Measurements from ENCODE around the gene CPSF3. TPM values are rescaled to one million over a fixed set of nuclear protein-coding genes. Genes with fewer than 3 reads are reported as not detected.

The CPSF3 gene
- total RNA-seq, 1 experiment from 2014 or later: 68.5 TPM

- no peaks in the 10 kb centered on the region for H4K20me1 ChIP-seq (ENCODE audit: insufficient read depth)
- no peaks in the 10 kb centered on the region for H3K9me3 ChIP-seq (ENCODE audit: control insufficient read depth in 1 of 2, insufficient read depth in 1 of 2, low read depth in 1 of 2, low read length in 2 of 2)
- H3K4me2 ChIP-seq (ENCODE audit: low read length): no peak overlapping the region
- no peaks in the 10 kb centered on the region for H3K9me2 ChIP-seq (ENCODE audit: insufficient read depth)
- H3K27me3 ChIP-seq (ENCODE audit: insufficient read depth, low read length): no peaks in the 10 kb centered on the region
- no peaks in the 10 kb centered on the region for H3K4me1 ChIP-seq (ENCODE audit: control insufficient read depth in 1 of 2, insufficient read depth in 2 of 2, low read length in 2 of 2)
- ChIA-PET CTCF (no interaction called here), RAD21 (ENCODE audit: low non-redundant PET in 1 of 2, low total read pairs in 2 of 2, uncharacterized antibody in 2 of 2, unreplicated experiment in 2 of 2) (no interaction called here), POLR2A (interaction anchor here (0.6 kb wide), 1 partner anchor 34 kb away, joined by 3 read pairs; no protein-coding TSS in a partner anchor)
- no peak overlapping the region for H2AFZ ChIP-seq (ENCODE audit: low read depth, low read length, poor library complexity, severe bottlenecking)
- no peak for TF ChIP-seq POLR2AphosphoS5 (IDR thresholded peaks at IDR 0.05; ENCODE audit: low read depth, low read length)
- no peak for TF ChIP-seq RAD21 (IDR thresholded peaks at IDR 0.05; ENCODE audit: low read depth)
- TF ChIP-seq EZH2phosphoT487 (IDR thresholded peaks at IDR 0.05; ENCODE audit: borderline replicate concordance): no peak
- TF ChIP-seq POLR2A (IDR thresholded peaks at IDR 0.05; ENCODE audit: borderline replicate concordance, extremely low read depth, insufficient read depth, insufficient read length): no peak
- no peak for TF ChIP-seq FOSL1 (IDR thresholded peaks at IDR 0.05; ENCODE audit: low read depth)
- no peak for ATAC-seq
- H3K9ac ChIP-seq (ENCODE audit: low read length): no peak overlapping the region
- peaks cover 6 to 11% of the 10 kb centered on the region in 2 experiments; a peak in 3 of 4 replicates for H3K36me3 ChIP-seq (ENCODE audit: control insufficient read depth in 1 of 2, insufficient read depth in 2 of 2, low read length in 2 of 2)
- H3K4me3 ChIP-seq (replicated peaks in 1 of 2; ENCODE audit: low read depth in 1 of 2, low read length in 2 of 2): no peak overlapping the region
- no peak overlapping the region for H3K27ac ChIP-seq (ENCODE audit: low read depth, low read length)
- intact Hi-C loops (cut with micrococcal nuclease): no loop called here
- no TSS peak for BruUV-seq (replicated peaks)
- no peak for DNase-seq (ENCODE audit: low read depth, low spot score)
- no peaks in the 10 kb centered on the region; the same call in 1 of the 2 replicates for H3K79me2 ChIP-seq (ENCODE audit: insufficient read depth, low read length)
These were observed 14.8 kb upstream of the CPSF3 start for GRCh38 chr2:9408641-9409151.

- no peaks in the 10 kb centered on the region for H3K9me3 ChIP-seq (ENCODE audit: control insufficient read depth in 1 of 2, insufficient read depth in 1 of 2, low read depth in 1 of 2, low read length in 2 of 2)
- CTCF ChIA-PET: no interaction called here
- peaks cover 6 to 11% of the 10 kb centered on the region in 2 experiments; a peak in 3 of 4 replicates for H3K36me3 ChIP-seq (ENCODE audit: control insufficient read depth in 1 of 2, insufficient read depth in 2 of 2, low read length in 2 of 2)
- RAD21 ChIA-PET (ENCODE audit: low non-redundant PET in 1 of 2, low total read pairs in 2 of 2, uncharacterized antibody in 2 of 2, unreplicated experiment in 2 of 2): interaction anchor here in 1 of 2 experiments (0.7 kb wide), 1 partner anchor 22 kb away, joined by 3 read pairs; no protein-coding TSS in a partner anchor
- ATAC-seq (no peak), DNase-seq (ENCODE audit: low read depth, low spot score) (no peak)
- H3K9ac ChIP-seq (ENCODE audit: low read length): no peak overlapping the region
- H3K4me3 ChIP-seq (replicated peaks in 1 of 2; ENCODE audit: low read depth in 1 of 2, low read length in 2 of 2): no peak overlapping the region
- H3K9me2 ChIP-seq (ENCODE audit: insufficient read depth): no peaks in the 10 kb centered on the region
- no peak overlapping the region for H3K27ac ChIP-seq (ENCODE audit: low read depth, low read length)
- intact Hi-C loops (cut with micrococcal nuclease): no loop called here
- no peaks in the 10 kb centered on the region for H3K27me3 ChIP-seq (ENCODE audit: insufficient read depth, low read length)
- no peaks in the 10 kb centered on the region for H3K4me1 ChIP-seq (ENCODE audit: control insufficient read depth in 1 of 2, insufficient read depth in 2 of 2, low read length in 2 of 2)
- POLR2A ChIA-PET: no interaction called here
- no peaks in the 10 kb centered on the region for H4K20me1 ChIP-seq (ENCODE audit: insufficient read depth)
- H3K79me2 ChIP-seq (ENCODE audit: insufficient read depth, low read length): no peaks in the 10 kb centered on the region; the same call in none of the 2 replicates
- no TSS peak for BruUV-seq (replicated peaks)
- no peak overlapping the region for H3K4me2 ChIP-seq (ENCODE audit: low read length)
- no peak overlapping the region for H2AFZ ChIP-seq (ENCODE audit: low read depth, low read length, poor library complexity, severe bottlenecking)
- TF ChIP-seq ELF1 (IDR thresholded peaks at IDR 0.05; ENCODE audit: borderline replicate concordance, low read depth) (no peak), EZH2 (IDR thresholded peaks at IDR 0.05) (no peak), SRF (IDR thresholded peaks at IDR 0.05; ENCODE audit: low read depth) (no peak), EGR1 (IDR thresholded peaks at IDR 0.05; ENCODE audit: low read depth) (no peak), MAX (IDR thresholded peaks at IDR 0.05) (no peak), POLR2AphosphoS5 (IDR thresholded peaks at IDR 0.05; ENCODE audit: low read depth, low read length) (no peak), RAD21 (IDR thresholded peaks at IDR 0.05; ENCODE audit: low read depth) (no peak), REST (IDR thresholded peaks at IDR 0.05; ENCODE audit: low read depth) (no peak), TCF7L2 (IDR thresholded peaks at IDR 0.05; ENCODE audit: borderline replicate concordance, extremely low read depth, insufficient read depth, insufficient read length) (no peak), SIN3A (IDR thresholded peaks at IDR 0.05; ENCODE audit: low read depth) (no peak), ZFX (IDR thresholded peaks at IDR 0.05) (no peak), JUND (IDR thresholded peaks at IDR 0.05) (no peak), CTCF (IDR thresholded peaks at IDR 0.05 in 2 of 3, conservative IDR thresholded peaks at IDR 0.05 in 1 of 3; ENCODE audit: borderline replicate concordance in 1 of 3, insufficient read depth in 1 of 3, low read depth in 2 of 3, low read length in 2 of 3) (no peak), POLR2A (IDR thresholded peaks at IDR 0.05; ENCODE audit: borderline replicate concordance, extremely low read depth, insufficient read depth, insufficient read length) (no peak)
These were observed 13.3 kb upstream of the CPSF3 start for GRCh38 chr2:9410108-9410507.

Measured in HCT116 (cell line).